ENCODE measurements around the gene GAS7. TPM values are rescaled to one million over a fixed set of nuclear protein-coding genes. Genes with fewer than 3 reads are reported as not detected.

The GAS7 gene
- total and polyA plus RNA-seq, 10 of the 15 experiments (the other 5 are each of a cell fraction or from before 2014, with no cell fraction given) = 2.3 to 53.4 (median 24.0) TPM

GRCh38 chr17:10033959-10034358 lies 164.4 kb downstream of the GAS7 start:
- Histone ChIP-seq H3K9me3 (replicated peaks; ENCODE audit: control insufficient read depth, insufficient read depth, low read length) (no peaks in the 10 kb centered on the region), H3K36me3 (ENCODE audit: control insufficient read depth in 2 of 2, insufficient read depth in 2 of 2, low read length in 1 of 2) (no peaks in the 10 kb centered on the region), H3K79me2 (ENCODE audit: control insufficient read depth, insufficient read depth, low read length) (peaks cover 11% of the 10 kb centered on the region), H3K4me1 (ENCODE audit: control insufficient read depth, insufficient read depth, low read length) (peaks cover 14% of the 10 kb centered on the region), H3K4me3 (peak overlapping the region; percentile 11; the same call in 1 of the 2 replicates), H4K20me1 (ENCODE audit: control insufficient read depth, insufficient read depth) (no peaks in the 10 kb centered on the region), H3K27ac (ENCODE audit: control insufficient read depth, insufficient read depth) (peak overlapping the region; percentile 43), H3K4me2 (ENCODE audit: control insufficient read depth, insufficient read depth) (peak overlapping the region; percentile 83), H3K27me3 (replicated peaks in 1 of 2; ENCODE audit: control insufficient read depth in 2 of 2, insufficient read depth in 2 of 2, low read length in 1 of 2) (no peaks in the 10 kb centered on the region), H3K9ac (ENCODE audit: control insufficient read depth, insufficient read depth, low read length) (peak overlapping the region; percentile 49), H2AFZ (ENCODE audit: control insufficient read depth, low read depth, low read length) (peak overlapping the region; percentile 56)
- ChIA-PET POLR2A (no interaction called here), CTCF (interaction anchor here (0.8 to 1.0 kb wide), 2 partner anchors 15 to 46 kb away, joined by 3 to 4 read pairs; no protein-coding TSS in a partner anchor), SMC1A (ENCODE audit: uncharacterized antibody, unreplicated experiment) (interaction anchor here (1.0 kb wide), 2 partner anchors 16 to 18 kb away, joined by 3 read pairs; no protein-coding TSS in a partner anchor), RAD21 (ENCODE audit: unreplicated experiment) (no interaction called here)
- FAIRE-seq (no peak), ATAC-seq (no peak), DNase-seq (ENCODE audit: low read depth, low spot score) (no peak)
- 56% methylated on average over 8 of the region's 8 CpGs for WGBS (ENCODE audit: insufficient coverage, insufficient replicate concordance, low lambda C conversion rate, missing lambda C conversion rate)
- no peak for TF ChIP-seq TCF7 (IDR thresholded peaks at IDR 0.05; ENCODE audit: borderline replicate concordance)
- TF ChIP-seq CHD4 (IDR thresholded peaks at IDR 0.05) = no peak
- TF ChIP-seq USF1 (IDR thresholded peaks at IDR 0.05; ENCODE audit: borderline replicate concordance, extremely low read length, insufficient read depth, low read depth, low read length) = no peak
- TF ChIP-seq NFYB (IDR thresholded peaks at IDR 0.05; ENCODE audit: insufficient read depth, low read depth, low read length) = no peak
- intact Hi-C loops (cut with micrococcal nuclease; ENCODE audit: unreplicated experiment) = no loop called here
- BruUV-seq (replicated peaks) = no TSS peak
- in situ Hi-C loops (cut with MboI) = loop anchor here (25.0 kb wide), 1 partner anchor 1072 kb away; the partner anchor contains the start of gene PIK3R5

GRCh38 chr17:10033449-10033848 lies 165.0 kb downstream of the GAS7 start:
- ATAC-seq = no peak; the same call in 1 of the 3 replicates
- H4K20me1 ChIP-seq (ENCODE audit: control insufficient read depth, insufficient read depth) = no peaks in the 10 kb centered on the region
- no peak for FAIRE-seq
- CTCF ChIA-PET = interaction anchor here (0.8 to 1.0 kb wide), 2 partner anchors 14 to 46 kb away, joined by 3 to 4 read pairs; no protein-coding TSS in a partner anchor
- no peaks in the 10 kb centered on the region for H3K9me3 ChIP-seq (replicated peaks; ENCODE audit: control insufficient read depth, insufficient read depth, low read length)
- peaks cover 14% of the 10 kb centered on the region for H3K4me1 ChIP-seq (ENCODE audit: control insufficient read depth, insufficient read depth, low read length)
- DNase-seq (ENCODE audit: low read depth, low spot score) = no peak
- intact Hi-C loops (cut with micrococcal nuclease; ENCODE audit: unreplicated experiment) (no loop called here), in situ Hi-C loops (cut with MboI) (loop anchor here (25.0 kb wide), 1 partner anchor 1071 kb away; the partner anchor contains the start of gene PIK3R5)
- BruUV-seq (replicated peaks) = no TSS peak
- peak overlapping the region; percentile 49 for H3K9ac ChIP-seq (ENCODE audit: control insufficient read depth, insufficient read depth, low read length)
- peak overlapping the region; percentile 43 for H3K27ac ChIP-seq (ENCODE audit: control insufficient read depth, insufficient read depth)
- RAD21 ChIA-PET (ENCODE audit: unreplicated experiment) = no interaction called here
- H2AFZ ChIP-seq (ENCODE audit: control insufficient read depth, low read depth, low read length) = peak overlapping the region; percentile 56
- no peaks in the 10 kb centered on the region for H3K36me3 ChIP-seq (ENCODE audit: control insufficient read depth in 2 of 2, insufficient read depth in 2 of 2, low read length in 1 of 2)
- peak overlapping the region; percentile 11; the same call in 1 of the 2 replicates for H3K4me3 ChIP-seq
- POLR2A ChIA-PET = no interaction called here
- no peaks in the 10 kb centered on the region for H3K27me3 ChIP-seq (replicated peaks in 1 of 2; ENCODE audit: control insufficient read depth in 2 of 2, insufficient read depth in 2 of 2, low read length in 1 of 2)
- H3K79me2 ChIP-seq (ENCODE audit: control insufficient read depth, insufficient read depth, low read length) = peaks cover 8% of the 10 kb centered on the region; the same call in 1 of the 2 replicates
- WGBS (ENCODE audit: insufficient coverage, insufficient replicate concordance, low lambda C conversion rate, missing lambda C conversion rate) = 23% methylated on average over 10 of the region's 10 CpGs
- peak overlapping the region; percentile 83 for H3K4me2 ChIP-seq (ENCODE audit: control insufficient read depth, insufficient read depth)
- SMC1A ChIA-PET (ENCODE audit: uncharacterized antibody, unreplicated experiment) = interaction anchor here (1.0 kb wide), 3 partner anchors 8 to 18 kb away, joined by 3 read pairs; no protein-coding TSS in a partner anchor
- TF ChIP-seq MTA2 (IDR thresholded peaks at IDR 0.05; ENCODE audit: low read depth) (no peak), TCF12 (IDR thresholded peaks at IDR 0.05; ENCODE audit: low read depth, low read length) (peak; percentile 71)
